Measurements from ENCODE around the gene SLC4A7. TPM values are rescaled to one million over a fixed set of nuclear protein-coding genes. Genes with fewer than 3 reads are reported as not detected.
A peak's percentile ranks its signal among the peaks of the same experiment; 100 is the strongest.

The SLC4A7 gene
- polyA plus RNA-seq, 1 of the 3 experiments (the other 2 are of a cell fraction) = 3.9 TPM

DNA sequence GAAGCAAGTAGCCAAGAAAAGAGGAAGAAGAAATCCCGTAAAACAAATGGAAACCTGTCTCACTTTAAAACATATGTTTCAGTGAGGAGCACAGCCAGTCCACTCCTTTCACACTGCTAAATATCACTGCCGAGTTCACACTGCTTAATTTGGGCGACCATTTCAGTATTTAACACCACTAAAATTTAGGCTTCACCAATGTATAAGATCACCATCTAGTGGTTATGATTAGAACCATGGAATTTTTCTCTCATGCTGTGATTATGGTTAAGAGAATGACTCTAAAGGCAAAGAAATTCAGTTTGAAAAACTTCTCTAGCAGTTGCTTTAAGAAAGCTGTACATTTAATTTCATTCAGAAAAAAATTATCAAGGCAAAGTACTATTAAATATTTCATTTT lies 16.6 kb downstream of the SLC4A7 start:
- Histone ChIP-seq H4K20me1 (ENCODE audit: insufficient read depth) (peaks cover 9% of the 10 kb centered on the region; the same call in 1 of the 2 replicates), H3K9me2 (no peaks in the 10 kb centered on the region), H3K4me1 (ENCODE audit: control insufficient read depth in 1 of 2, insufficient read depth in 2 of 2, low read depth in 1 of 2, low read length in 1 of 2) (peaks cover 0 to 4% of the 10 kb centered on the region in 2 experiments; a peak in 2 of 4 replicates), H3K27me3 (ENCODE audit: insufficient read depth) (no peaks in the 10 kb centered on the region), H3K27ac (ENCODE audit: low read depth in 2 of 2, low read length in 1 of 2) (peak overlapping the region in 1 of 2 experiments; percentile 9; a peak in 1 of 4 replicates), H3K9ac (no peak overlapping the region), H3K4me2 (peak overlapping the region; percentile 55; the same call in 1 of the 2 replicates), H3K9me3 (no peaks in the 10 kb centered on the region), H3K36me3 (replicated peaks in 1 of 2; ENCODE audit: control insufficient read depth in 1 of 2, insufficient read depth in 2 of 2, low read length in 1 of 2) (peaks cover 0 to 13% of the 10 kb centered on the region in 2 experiments), H3K79me2 (ENCODE audit: insufficient read depth) (peaks cover 99% of the 10 kb centered on the region), H2AFZ (ENCODE audit: low read depth) (peak overlapping the region; percentile 44), H3K4me3 (ENCODE audit: low read depth in 2 of 2, low read length in 1 of 2) (no peak overlapping the region), H3F3A (replicated peaks; ENCODE audit: insufficient read depth) (peaks cover 24% of the 10 kb centered on the region)
- peak; percentile 39 for DNase-seq
- ChIA-PET CTCF (interaction anchor here (0.6 to 2.7 kb wide), 25 partner anchors 9 to 1819 kb away, joined by 3 to 15 read pairs (median 4); partner anchors contain the start of gene NEK10), POLR2A (no interaction called here)
- WGBS (ENCODE audit: low lambda C conversion rate) = 28% methylated on average over 3 of the region's 3 CpGs
- TF ChIP-seq GATA2 (CRISPR knock-in tag; IDR thresholded peaks at IDR 0.05) (no peak), POLR2AphosphoS5 (IDR thresholded peaks at IDR 0.05; ENCODE audit: low read depth, low read length) (no peak), MEF2A (IDR thresholded peaks at IDR 0.05; ENCODE audit: borderline replicate concordance, low read depth) (no peak), RAD21 (IDR thresholded peaks at IDR 0.05; ENCODE audit: low read length) (peak; percentile 68), SIN3A (IDR thresholded peaks at IDR 0.05; ENCODE audit: borderline replicate concordance, low read depth, low read length) (no peak), TAF1 (IDR thresholded peaks at IDR 0.05; ENCODE audit: borderline replicate concordance, low read depth, low read length) (no peak), SMC3 (IDR thresholded peaks at IDR 0.05; ENCODE audit: low read depth, low read length) (peak; percentile 44)
- TF ChIP-seq, protein P1, sequence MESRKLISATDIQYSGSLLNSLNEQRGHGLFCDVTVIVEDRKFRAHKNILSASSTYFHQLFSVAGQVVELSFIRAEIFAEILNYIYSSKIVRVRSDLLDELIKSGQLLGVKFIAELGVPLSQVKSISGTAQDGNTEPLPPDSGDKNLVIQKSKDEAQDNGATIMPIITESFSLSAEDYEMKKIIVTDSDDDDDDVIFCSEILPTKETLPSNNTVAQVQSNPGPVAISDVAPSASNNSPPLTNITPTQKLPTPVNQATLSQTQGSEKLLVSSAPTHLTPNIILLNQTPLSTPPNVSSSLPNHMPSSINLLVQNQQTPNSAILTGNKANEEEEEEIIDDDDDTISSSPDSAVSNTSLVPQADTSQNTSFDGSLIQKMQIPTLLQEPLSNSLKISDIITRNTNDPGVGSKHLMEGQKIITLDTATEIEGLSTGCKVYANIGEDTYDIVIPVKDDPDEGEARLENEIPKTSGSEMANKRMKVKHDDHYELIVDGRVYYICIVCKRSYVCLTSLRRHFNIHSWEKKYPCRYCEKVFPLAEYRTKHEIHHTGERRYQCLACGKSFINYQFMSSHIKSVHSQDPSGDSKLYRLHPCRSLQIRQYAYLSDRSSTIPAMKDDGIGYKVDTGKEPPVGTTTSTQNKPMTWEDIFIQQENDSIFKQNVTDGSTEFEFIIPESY (IDR thresholded peaks at IDR 0.05; ENCODE audit: borderline replicate concordance, low read depth) = no peak
- TF ChIP-seq, protein P2, sequence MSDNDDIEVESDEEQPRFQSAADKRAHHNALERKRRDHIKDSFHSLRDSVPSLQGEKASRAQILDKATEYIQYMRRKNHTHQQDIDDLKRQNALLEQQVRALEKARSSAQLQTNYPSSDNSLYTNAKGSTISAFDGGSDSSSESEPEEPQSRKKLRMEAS (IDR thresholded peaks at IDR 0.05; ENCODE audit: low read depth) = no peak
- TF ChIP-seq, protein P3, sequence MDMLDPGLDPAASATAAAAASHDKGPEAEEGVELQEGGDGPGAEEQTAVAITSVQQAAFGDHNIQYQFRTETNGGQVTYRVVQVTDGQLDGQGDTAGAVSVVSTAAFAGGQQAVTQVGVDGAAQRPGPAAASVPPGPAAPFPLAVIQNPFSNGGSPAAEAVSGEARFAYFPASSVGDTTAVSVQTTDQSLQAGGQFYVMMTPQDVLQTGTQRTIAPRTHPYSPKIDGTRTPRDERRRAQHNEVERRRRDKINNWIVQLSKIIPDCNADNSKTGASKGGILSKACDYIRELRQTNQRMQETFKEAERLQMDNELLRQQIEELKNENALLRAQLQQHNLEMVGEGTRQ (IDR thresholded peaks at IDR 0.05; ENCODE audit: borderline replicate concordance, low read depth, low read length) = no peak
- TF ChIP-seq, protein P4, sequence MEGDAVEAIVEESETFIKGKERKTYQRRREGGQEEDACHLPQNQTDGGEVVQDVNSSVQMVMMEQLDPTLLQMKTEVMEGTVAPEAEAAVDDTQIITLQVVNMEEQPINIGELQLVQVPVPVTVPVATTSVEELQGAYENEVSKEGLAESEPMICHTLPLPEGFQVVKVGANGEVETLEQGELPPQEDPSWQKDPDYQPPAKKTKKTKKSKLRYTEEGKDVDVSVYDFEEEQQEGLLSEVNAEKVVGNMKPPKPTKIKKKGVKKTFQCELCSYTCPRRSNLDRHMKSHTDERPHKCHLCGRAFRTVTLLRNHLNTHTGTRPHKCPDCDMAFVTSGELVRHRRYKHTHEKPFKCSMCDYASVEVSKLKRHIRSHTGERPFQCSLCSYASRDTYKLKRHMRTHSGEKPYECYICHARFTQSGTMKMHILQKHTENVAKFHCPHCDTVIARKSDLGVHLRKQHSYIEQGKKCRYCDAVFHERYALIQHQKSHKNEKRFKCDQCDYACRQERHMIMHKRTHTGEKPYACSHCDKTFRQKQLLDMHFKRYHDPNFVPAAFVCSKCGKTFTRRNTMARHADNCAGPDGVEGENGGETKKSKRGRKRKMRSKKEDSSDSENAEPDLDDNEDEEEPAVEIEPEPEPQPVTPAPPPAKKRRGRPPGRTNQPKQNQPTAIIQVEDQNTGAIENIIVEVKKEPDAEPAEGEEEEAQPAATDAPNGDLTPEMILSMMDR (IDR thresholded peaks at IDR 0.05) = peak; percentile 77
- TF ChIP-seq, protein P5, sequence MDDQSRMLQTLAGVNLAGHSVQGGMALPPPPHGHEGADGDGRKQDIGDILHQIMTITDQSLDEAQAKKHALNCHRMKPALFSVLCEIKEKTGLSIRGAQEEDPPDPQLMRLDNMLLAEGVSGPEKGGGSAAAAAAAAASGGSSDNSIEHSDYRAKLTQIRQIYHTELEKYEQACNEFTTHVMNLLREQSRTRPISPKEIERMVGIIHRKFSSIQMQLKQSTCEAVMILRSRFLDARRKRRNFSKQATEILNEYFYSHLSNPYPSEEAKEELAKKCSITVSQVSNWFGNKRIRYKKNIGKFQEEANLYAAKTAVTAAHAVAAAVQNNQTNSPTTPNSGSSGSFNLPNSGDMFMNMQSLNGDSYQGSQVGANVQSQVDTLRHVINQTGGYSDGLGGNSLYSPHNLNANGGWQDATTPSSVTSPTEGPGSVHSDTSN (IDR thresholded peaks at IDR 0.05) = no peak
- TF ChIP-seq, protein P6, sequence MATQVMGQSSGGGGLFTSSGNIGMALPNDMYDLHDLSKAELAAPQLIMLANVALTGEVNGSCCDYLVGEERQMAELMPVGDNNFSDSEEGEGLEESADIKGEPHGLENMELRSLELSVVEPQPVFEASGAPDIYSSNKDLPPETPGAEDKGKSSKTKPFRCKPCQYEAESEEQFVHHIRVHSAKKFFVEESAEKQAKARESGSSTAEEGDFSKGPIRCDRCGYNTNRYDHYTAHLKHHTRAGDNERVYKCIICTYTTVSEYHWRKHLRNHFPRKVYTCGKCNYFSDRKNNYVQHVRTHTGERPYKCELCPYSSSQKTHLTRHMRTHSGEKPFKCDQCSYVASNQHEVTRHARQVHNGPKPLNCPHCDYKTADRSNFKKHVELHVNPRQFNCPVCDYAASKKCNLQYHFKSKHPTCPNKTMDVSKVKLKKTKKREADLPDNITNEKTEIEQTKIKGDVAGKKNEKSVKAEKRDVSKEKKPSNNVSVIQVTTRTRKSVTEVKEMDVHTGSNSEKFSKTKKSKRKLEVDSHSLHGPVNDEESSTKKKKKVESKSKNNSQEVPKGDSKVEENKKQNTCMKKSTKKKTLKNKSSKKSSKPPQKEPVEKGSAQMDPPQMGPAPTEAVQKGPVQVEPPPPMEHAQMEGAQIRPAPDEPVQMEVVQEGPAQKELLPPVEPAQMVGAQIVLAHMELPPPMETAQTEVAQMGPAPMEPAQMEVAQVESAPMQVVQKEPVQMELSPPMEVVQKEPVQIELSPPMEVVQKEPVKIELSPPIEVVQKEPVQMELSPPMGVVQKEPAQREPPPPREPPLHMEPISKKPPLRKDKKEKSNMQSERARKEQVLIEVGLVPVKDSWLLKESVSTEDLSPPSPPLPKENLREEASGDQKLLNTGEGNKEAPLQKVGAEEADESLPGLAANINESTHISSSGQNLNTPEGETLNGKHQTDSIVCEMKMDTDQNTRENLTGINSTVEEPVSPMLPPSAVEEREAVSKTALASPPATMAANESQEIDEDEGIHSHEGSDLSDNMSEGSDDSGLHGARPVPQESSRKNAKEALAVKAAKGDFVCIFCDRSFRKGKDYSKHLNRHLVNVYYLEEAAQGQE (IDR thresholded peaks at IDR 0.05; ENCODE audit: low read depth, low read length) = no peak

All from SK-N-SH (cell line).